HL-60 (cell line): ENCODE results near the gene MAD2L1.

Source experiments
- DNase-seq, 2 experiments: peaks; one replicate each; pipeline ENCODE4 v3.0.0-alpha.2; 2010 to 2020; ENCODE audit warnings: low read depth in 1 of 2, low spot score in 1 of 2
- H3K27ac ChIP-seq: fragments of 250-450 bp; sonication (Bioruptor Pico); replicated peaks from 2 replicates; pipeline ENCODE4 v1.5.1; 2020; ENCODE audit warnings: mild to moderate bottlenecking, moderate library complexity
- H3K27me3 ChIP-seq: fragments of 250-450 bp; sonication (Bioruptor Pico); 2 replicates; pipeline ENCODE4 v1.5.1; 2021; ENCODE audit warnings: mild to moderate bottlenecking, moderate library complexity; ENCODE audit not compliant: insufficient read depth, poor library complexity, severe bottlenecking
- H3K4me3 ChIP-seq: replicated peaks from 2 replicates; pipeline ENCODE4 v1.5.1; 2011; ENCODE audit warnings: mild to moderate bottlenecking, control low read depth, low read length; ENCODE audit not compliant: insufficient read depth
- CTCF ChIP-seq: IDR thresholded peaks from one replicate; pipeline ENCODE4 v1.5.1; 2011; ENCODE audit warnings: low read length, control low read depth, inconsistent platforms; ENCODE audit not compliant: insufficient read depth
- GABPA ChIP-seq: IDR thresholded peaks from 2 replicates; pipeline ENCODE4 v1.6.1; 2012; ENCODE audit warnings: low read depth
- POLR2AphosphoS5 ChIP-seq: IDR thresholded peaks from 2 replicates; pipeline ENCODE4 v1.6.1; 2012; ENCODE audit warnings: low read depth
- REST ChIP-seq: IDR thresholded peaks from 2 replicates; pipeline ENCODE4 v1.6.1; 2012; ENCODE audit warnings: low read depth; ENCODE audit not compliant: insufficient replicate concordance
- SPI1 ChIP-seq: IDR thresholded peaks from 2 replicates; pipeline ENCODE4 v1.6.1; 2012; ENCODE audit warnings: low read depth, mild to moderate bottlenecking, borderline replicate concordance

MAD2L1 gene

GRCh38 chr4:120008957-120009356, 57.7 kb downstream of the MAD2L1 start:
- TF ChIP-seq SPI1, result no peak
- TF ChIP-seq CTCF, result no peak
- TF ChIP-seq REST, result no peak
- no peak for TF ChIP-seq POLR2AphosphoS5
- no peak for TF ChIP-seq GABPA
- Histone ChIP-seq H3K4me3 (no peak overlapping the region), H3K27me3 (no peaks in the 10 kb centered on the region), H3K27ac (no peak overlapping the region)
- DNase-seq, result no peak

GRCh38 chr4:120007896-120008436, 58.7 kb downstream of the MAD2L1 start:
- TF ChIP-seq CTCF, result no peak
- no peak for TF ChIP-seq SPI1
- no peak for TF ChIP-seq GABPA
- TF ChIP-seq REST, result no peak
- TF ChIP-seq POLR2AphosphoS5, result no peak
- no peaks in the 10 kb centered on the region for H3K27me3 ChIP-seq

GRCh38 chr4:120007191-120007871, 59.3 kb downstream of the MAD2L1 start:
- DNase-seq, result no peak
- TF ChIP-seq GABPA, result no peak
- no peak for TF ChIP-seq POLR2AphosphoS5
- H3K27ac ChIP-seq, result no peak overlapping the region
- H3K4me3 ChIP-seq, result no peak overlapping the region
- no peaks in the 10 kb centered on the region for H3K27me3 ChIP-seq

More at GRCh38 chr4:120007896-120008436, 58.7 kb downstream of the MAD2L1 start:
- H3K27ac ChIP-seq, result no peak overlapping the region
- DNase-seq, result no peak
- H3K4me3 ChIP-seq, result no peak overlapping the region
